Measurements from ENCODE around the gene LMF2. TPM values are rescaled to one million over a fixed set of nuclear protein-coding genes. Genes with fewer than 3 reads are reported as not detected.

LMF2 gene
- total RNA-seq, 1 experiment from 2014 or later: 87.5 TPM

DNA sequence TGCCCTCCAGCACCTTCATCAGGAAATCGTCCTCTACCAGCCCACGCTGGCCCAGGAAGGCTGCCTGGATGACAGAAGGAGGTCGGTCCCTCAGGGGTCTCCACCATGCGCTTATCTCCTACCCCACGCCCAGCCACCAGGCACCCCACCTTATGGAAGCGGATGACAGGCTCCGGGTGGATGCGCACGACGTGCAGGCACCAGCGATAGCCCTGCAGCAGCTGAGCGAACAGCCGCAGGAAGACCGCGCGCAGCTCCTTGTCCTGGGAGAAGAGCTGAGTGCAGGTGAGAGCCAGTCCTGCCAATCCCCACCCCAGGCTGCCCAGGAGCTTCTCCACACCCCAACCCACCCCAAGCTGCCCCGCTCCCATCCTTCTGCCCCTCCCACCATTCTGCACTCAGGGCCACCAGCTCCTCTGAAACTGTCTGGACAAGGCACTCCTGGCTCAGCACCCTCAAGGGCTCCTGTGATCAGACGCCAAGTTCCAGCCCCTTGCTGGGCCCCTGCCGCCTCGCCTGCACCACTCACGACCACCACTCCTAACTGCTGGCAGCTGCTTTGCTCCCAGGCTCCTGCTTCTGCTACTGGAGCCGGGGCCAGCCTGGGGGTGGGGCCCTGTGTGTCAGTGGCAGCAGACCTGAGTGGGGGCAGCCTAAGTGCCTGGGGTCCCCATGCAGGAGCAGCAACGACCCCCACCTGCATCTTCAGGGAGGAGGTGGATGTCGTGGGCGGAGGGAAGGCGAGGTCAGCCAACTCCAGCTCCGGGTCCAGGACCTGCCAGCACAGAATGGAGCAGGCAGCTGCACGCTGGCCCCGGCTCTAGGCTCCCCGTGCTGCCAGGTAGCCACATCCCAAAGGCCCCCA lies 42.2 kb downstream of the LMF2 start:
- DNase-seq (ENCODE audit: low read depth): no peak

DNA sequence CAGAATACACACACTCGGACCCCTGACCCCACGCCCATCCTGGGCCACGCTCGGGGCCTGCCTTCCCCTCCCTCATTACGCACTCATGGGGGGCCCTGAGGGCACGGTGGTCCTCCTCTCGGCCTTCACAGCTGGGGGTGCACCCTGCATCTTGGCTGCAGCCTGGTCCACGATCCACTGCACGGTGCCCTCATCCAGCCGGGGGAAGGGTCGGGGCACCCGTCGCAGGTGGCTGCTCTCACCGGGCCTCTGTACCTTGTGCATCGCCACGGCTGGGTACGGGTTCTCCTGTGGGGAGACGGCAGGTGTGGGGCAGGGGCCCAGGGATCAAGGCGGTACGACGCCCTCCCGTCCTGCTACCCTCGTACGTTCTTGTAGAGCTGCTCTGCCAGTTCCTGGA lies 43.1 kb downstream of the LMF2 start:
- no peak for DNase-seq (ENCODE audit: low read depth)

DNA sequence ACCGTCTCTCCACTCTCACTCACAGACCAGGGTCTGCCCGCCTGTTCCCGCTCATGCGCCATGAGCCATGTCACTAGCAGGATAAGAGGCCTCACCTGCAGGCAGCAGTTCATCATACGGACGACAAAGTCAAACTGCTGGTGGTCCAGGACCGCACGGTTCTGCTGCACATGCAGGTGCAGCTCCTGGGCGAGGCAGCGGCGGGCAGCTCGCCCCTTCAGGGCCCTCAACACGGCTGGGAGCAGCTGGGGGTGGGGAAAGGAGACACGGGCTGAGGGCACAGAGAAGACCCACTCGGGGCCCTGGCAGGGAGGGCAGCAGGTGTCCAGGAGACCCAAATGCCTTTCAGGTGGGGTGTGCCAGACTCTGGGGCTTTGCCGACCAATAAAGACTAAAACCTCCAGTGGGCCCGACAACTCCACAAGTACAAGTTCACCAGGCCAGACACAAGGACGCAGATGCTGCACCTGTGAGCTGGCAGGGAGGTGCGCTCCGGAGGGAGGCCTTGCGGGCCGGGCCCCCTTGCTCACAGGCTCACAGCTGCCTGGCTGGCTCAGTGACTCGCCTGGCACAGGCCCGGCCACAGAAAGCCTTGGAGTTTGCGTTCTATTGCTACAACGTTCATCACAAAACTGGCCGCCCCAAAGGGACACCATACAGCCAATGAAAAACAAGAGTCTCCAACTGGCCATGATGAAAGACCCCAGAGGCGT lies 44.2 kb downstream of the LMF2 start:
- DNase-seq (ENCODE audit: low read depth): no peak

DNA sequence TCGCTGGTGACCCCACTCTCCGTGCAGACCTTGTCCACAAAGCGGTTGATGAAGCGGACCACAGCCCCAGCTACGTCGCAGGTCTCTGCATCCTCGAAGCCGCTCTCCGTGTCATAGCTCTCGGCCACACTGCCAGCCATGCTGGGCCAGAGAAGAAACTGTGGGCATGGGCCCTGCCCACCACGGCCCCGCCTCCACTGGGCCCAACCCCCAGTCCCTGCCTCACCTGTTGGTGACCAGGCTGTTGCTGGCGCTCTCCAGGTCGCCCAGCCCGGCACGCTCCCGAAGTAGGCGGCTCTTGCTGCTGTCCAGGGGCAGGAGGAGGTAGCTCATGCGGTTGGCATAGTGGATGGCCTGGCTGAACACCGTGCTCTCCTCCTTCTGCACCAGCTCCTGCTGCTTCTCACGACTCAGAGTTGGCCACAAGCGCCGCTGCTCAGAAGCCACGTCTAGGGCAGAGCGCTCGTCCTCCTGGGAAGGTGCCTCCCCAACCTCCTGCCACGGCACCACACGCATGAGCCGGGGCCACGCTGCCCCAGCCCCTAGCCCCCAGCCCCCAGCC lies 45.4 kb downstream of the LMF2 start:
- no peak for DNase-seq (ENCODE audit: low read depth)

DNA sequence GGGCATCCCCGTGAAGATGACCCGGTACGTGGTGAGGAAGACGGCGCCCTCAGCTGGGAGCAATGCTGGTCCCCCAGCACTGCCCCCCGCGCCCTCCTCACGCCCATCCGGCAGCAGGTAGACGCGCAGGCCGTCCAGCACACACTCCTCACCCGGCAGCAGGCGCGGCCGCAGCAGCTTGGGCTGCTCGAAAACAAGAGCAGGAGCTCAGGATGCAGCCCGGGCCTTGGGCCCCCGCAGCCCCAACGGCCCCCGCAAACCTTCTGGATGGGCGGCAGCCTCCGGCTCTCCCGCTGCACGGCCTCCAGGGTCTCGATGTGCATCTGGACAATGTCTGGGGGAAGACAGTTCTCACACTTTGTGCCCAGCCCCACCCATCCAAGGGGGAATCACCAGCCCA lies 46.0 kb downstream of the LMF2 start:
- no peak for DNase-seq (ENCODE audit: low read depth)

DNA sequence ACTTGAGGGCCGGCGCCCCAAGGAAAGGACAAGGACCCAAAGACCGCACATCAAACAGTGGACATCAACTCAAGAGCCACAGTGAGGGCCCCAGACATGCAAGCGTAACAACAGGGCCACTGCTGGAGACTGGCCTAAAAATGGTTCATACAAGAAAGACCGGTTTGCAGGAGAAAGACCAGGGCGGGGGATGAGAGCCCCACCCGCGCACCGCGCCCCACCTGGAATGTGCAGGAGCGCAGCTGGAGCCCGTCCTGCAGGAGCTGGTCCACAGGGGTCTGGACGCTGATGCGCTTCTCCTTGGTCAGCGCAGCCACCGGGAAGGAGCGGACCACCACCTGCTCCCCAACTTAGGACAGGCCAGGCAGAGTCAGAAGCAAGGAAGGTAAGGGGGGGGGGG lies 46.6 kb downstream of the LMF2 start:
- DNase-seq (ENCODE audit: low read depth): no peak

DNA sequence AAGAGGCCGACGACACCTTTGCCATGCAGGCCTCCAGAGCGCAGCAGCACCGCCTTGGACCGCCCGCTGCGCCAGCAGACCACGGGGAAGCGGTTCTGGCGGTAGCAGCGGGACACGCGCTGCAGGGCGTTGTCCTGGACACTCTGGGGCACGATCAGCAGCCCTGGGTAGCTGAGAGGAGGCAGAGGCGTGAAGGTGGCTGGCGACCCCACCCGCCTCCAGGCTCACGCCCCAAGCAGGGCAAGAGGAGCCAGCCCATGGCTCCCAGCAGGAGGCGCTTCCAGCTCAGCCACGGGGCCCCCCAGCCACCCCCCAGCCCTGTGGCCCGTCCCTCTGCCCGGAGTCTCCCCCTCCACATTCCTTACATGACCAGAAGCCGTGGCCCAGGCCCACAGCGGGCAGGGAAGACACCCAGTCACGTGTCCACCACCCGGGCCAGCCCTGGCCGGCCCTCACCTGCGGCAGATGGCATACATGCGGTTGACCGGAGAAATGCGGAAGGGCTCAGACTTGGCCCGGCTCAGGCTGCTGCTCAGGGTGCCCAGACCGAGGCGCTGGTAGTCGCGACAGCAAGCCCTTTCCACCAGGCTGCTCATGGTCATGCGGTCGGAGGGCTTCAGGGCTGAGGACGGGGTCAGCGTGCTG lies 47.9 kb downstream of the LMF2 start:
- DNase-seq (ENCODE audit: low read depth): no peak

DNA sequence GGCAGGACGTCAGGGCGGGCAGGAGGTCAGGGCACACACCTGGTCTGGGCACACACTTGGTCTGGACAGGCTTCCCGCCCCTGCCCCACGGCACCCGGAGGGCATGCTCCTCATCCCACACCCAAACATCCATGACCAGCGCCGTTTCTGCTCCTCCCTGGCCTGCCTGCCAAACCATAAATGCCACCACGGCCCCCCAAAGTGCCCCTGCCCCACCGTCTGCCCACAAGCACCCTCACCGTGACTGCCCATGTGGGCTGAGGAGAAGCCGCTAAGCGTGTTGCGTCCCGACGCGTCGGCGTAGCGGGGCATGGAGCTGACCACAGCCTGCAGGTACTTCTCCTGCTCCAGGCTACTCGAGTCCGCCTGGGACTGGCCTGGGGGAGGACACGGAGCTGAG lies 48.5 kb downstream of the LMF2 start:
- no peak for DNase-seq (ENCODE audit: low read depth)

DNA sequence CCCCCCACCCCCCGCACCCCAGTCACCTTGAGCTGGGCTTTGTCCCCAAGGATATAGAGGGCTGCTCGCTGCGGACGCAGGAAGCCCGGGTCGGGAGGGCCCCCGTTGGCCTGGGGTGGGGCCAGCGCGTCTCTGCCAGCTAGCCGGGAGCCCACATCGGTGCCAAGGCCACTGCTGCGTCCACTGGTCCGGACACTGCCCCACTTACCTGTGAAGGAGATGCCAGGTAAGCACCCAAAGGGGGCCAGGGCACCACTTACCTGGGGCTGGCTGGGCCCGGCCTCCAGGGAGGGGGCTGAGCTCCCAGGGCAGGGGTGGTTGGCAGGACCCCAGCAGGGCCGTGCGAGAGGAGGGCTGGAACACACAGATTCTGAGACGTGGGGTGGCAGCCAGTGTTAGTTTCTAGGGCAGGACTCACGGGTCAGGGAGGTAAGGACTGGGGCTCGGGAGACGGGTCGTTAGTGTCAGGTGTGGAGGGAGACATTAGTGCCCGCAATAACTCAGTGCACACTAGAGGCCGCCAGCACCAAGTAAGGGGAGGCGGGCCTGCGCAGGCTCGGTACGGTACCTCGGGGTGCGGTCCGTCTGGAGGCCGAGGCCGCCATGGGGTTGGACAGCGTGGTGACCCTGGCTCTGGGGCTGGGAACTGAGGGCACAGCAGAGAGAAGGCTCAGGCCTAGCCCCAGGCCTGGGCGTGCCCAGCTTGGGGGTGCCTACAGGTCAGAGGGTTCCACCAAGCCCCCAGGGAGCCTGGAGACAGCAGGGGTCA lies 50.9 kb downstream of the LMF2 start:
- no peak for DNase-seq (ENCODE audit: low read depth)

DNA sequence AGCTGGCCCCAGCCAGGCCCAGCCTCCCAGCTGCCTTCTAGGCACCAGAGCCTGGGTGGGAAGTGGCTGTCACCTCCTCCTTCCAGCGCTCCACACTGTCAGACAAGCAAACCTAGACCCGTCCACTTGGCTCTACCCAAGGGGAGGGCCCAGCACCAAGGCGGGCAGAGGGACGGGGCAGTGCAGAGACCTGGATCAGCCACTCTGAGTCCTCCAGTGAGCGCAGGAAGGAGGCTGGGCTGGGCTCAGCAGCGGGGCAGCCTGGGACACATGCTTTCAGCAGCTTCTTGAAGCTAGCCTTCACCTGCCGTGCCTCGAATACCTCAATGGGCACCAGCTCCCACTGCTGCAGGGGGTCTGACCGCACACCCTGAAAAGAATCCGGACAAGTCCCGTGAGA lies 51.5 kb downstream of the LMF2 start:
- DNase-seq (ENCODE audit: low read depth): no peak

DNA sequence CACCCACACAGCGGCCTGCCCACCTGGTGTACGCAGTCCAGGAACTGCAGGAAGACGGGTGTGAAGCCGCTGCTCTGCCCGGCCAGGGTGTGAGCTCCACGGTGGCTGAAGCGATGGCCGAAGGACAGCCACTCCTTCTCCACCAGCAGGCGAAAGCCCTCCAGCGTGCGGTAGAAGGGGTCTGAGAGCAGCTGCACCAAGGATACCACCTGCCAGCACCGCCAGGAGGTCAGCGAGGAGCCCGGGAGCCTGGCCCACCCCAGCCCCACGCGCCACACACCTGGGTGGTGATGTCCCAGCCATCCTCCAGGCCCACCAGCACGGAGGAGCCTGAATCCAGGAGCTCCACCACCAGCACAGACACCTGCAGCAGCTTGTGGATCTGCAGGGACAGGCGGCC lies 52.3 kb downstream of the LMF2 start:
- no peak for DNase-seq (ENCODE audit: low read depth)

DNA sequence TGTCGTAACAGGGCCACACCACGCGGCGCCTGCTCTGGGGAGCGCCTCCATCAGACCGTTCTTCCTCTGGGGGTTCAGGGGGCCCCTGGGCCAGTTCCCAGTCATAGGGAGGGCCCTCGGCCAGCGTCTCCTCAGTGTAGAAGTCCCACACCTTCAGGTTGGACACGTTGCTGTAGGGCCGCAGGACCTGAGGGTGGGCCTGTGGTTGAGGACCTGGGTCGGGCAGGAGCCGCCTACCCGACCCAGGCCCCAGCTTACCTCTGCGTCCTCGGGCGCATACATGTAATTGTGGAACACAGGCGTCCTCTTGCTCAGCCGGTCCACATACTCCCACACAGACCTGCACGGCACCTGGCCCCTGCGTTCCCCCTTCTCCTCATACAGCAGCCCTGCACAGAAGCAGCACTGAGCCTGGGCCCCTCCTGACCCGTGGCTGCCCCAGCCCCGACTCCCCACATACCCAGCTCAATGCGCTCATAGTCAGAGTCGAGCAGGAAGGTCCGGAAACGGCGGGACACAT lies 52.9 kb downstream of the LMF2 start:
- DNase-seq (ENCODE audit: low read depth): no peak

Other genes with a start within 250 kb of the LMF2 start
- 31.2 and 33.8 TPM in 2 replicates for gene MAPK12, start 246.0 kb downstream of the LMF2 start, total RNA-seq (2014; rRNA removed)
- 7.6 and 8.3 TPM in 2 replicates for gene MAPK11, start 237.3 kb downstream of the LMF2 start, total RNA-seq (2014; rRNA removed)
- 140 and 148 TPM in 2 replicates for gene PLXNB2, start 200.1 kb downstream of the LMF2 start, total RNA-seq (2014; rRNA removed)
- gene DENND6B, start 180.7 kb downstream of the LMF2 start, total RNA-seq (2014; rRNA removed): 2.8 and 3.5 TPM in 2 replicates
- 62.8 and 64.2 TPM in 2 replicates for gene PPP6R2, start 164.4 kb downstream of the LMF2 start, total RNA-seq (2014; rRNA removed)
- 69.2 and 76.2 TPM in 2 replicates for gene SBF1, start 32.7 kb downstream of the LMF2 start, total RNA-seq (2014; rRNA removed)
- not detected in 2 replicates for gene ADM2, start 26.2 kb downstream of the LMF2 start, total RNA-seq (2014; rRNA removed)
- not detected in 2 replicates for gene MIOX, start 20.8 kb downstream of the LMF2 start, total RNA-seq (2014; rRNA removed)
- gene NCAPH2, start 522 bp upstream of the LMF2 start, total RNA-seq (2014; rRNA removed): 72.1 and 75.2 TPM in 2 replicates
- 7.4 and 7.7 TPM in 2 replicates for gene SCO2, start 17.9 kb upstream of the LMF2 start, total RNA-seq (2014; rRNA removed)
- 3.6 and 4.3 TPM in 2 replicates for gene TYMP, start 22.3 kb upstream of the LMF2 start, total RNA-seq (2014; rRNA removed)
- gene KLHDC7B, start 38.2 kb upstream of the LMF2 start, total RNA-seq (2014; rRNA removed): not detected in 2 replicates
- gene SYCE3, start 55.2 kb upstream of the LMF2 start, total RNA-seq (2014; rRNA removed): not detected in 2 replicates
- gene CPT1B, start 70.7 kb upstream of the LMF2 start, total RNA-seq (2014; rRNA removed): 9.0 and 9.4 TPM in 2 replicates
- 44.9 and 53.0 TPM in 2 replicates for gene CHKB, start 75.1 kb upstream of the LMF2 start, total RNA-seq (2014; rRNA removed)
- gene MAPK8IP2, start 93.1 kb upstream of the LMF2 start, total RNA-seq (2014; rRNA removed): 0.13 and 0.17 TPM in 2 replicates
- 33.9 and 40.4 TPM in 2 replicates for gene ARSA, start 120.5 kb upstream of the LMF2 start, total RNA-seq (2014; rRNA removed)
- gene SHANK3, start 165.1 kb upstream of the LMF2 start, total RNA-seq (2014; rRNA removed): 0.58 and 0.75 TPM in 2 replicates
- not detected in 2 replicates for gene ACR, start 230.5 kb upstream of the LMF2 start, total RNA-seq (2014; rRNA removed)